SJCRH30 (cell line): ENCODE results near the gene TACC2. TPM values are rescaled to one million over a fixed set of nuclear protein-coding genes. Genes with fewer than 3 reads are reported as not detected.

Experiments used
- DNase-seq, 2 experiments: peaks; one replicate each; pipeline ENCODE4 v3.0.0-alpha.2; 2015 to 2020
- H3K27ac ChIP-seq: fragments of 250-450 bp; sonication (Bioruptor Pico); 2 replicates; pipeline ENCODE4 v1.5.1; 2020; ENCODE audit warnings: mild to moderate bottlenecking, moderate library complexity
- H3K27me3 ChIP-seq: fragments of 250-450 bp; sonication (Bioruptor Pico); 2 replicates; pipeline ENCODE4 v1.5.1; 2020; ENCODE audit warnings: mild to moderate bottlenecking, moderate library complexity
- H3K36me3 ChIP-seq: fragments of 250-450 bp; sonication (Bioruptor Pico); 2 replicates; pipeline ENCODE4 v1.5.1; 2020; ENCODE audit warnings: mild to moderate bottlenecking, moderate library complexity
- H3K4me1 ChIP-seq: fragments of 250-450 bp; sonication (Bioruptor Pico); 2 replicates; pipeline ENCODE4 v1.5.1; 2020; ENCODE audit warnings: mild to moderate bottlenecking, moderate library complexity
- H3K4me3 ChIP-seq: fragments of 250-450 bp; sonication (Bioruptor Pico); 2 replicates; pipeline ENCODE4 v1.5.1; 2020; ENCODE audit warnings: mild to moderate bottlenecking, moderate library complexity
- H3K9me3 ChIP-seq: fragments of 250-450 bp; sonication (Bioruptor Pico); replicated peaks from 2 replicates; pipeline ENCODE4 v1.5.1; 2020; ENCODE audit warnings: mild to moderate bottlenecking, moderate library complexity
- total RNA-seq: library from RNA; depleted of rRNA; stranded (reverse); fragments of >200 nt; shearing (Covaris generic); gene quantifications from 2 replicates; pipeline ENCODE4 v1.2.3, GENCODE V29; 2014

Gene TACC2
- total RNA-seq, 1 experiment from 2014 or later = 30.5 TPM

GRCh38 chr10:122181876-122182275 lies 192.9 kb downstream of the TACC2 start:
- DNase-seq = no peak
- H3K27ac ChIP-seq = no peak overlapping the region
- H3K27me3 ChIP-seq = no peaks in the 10 kb centered on the region
- no peaks in the 10 kb centered on the region for H3K9me3 ChIP-seq
- H3K4me1 ChIP-seq = peaks cover 23% of the 10 kb centered on the region
- H3K36me3 ChIP-seq = no peaks in the 10 kb centered on the region; the same call in 1 of the 2 replicates
- H3K4me3 ChIP-seq = no peak overlapping the region

- Histone ChIP-seq H3K27ac (no peak overlapping the region), H3K4me1 (peaks cover 23% of the 10 kb centered on the region), H3K9me3 (no peaks in the 10 kb centered on the region), H3K36me3 (no peaks in the 10 kb centered on the region; the same call in 1 of the 2 replicates), H3K27me3 (no peaks in the 10 kb centered on the region), H3K4me3 (no peak overlapping the region)
- no peak for DNase-seq
Observed at GRCh38 chr10:122182308-122182707, 193.3 kb downstream of the TACC2 start.

DNA sequence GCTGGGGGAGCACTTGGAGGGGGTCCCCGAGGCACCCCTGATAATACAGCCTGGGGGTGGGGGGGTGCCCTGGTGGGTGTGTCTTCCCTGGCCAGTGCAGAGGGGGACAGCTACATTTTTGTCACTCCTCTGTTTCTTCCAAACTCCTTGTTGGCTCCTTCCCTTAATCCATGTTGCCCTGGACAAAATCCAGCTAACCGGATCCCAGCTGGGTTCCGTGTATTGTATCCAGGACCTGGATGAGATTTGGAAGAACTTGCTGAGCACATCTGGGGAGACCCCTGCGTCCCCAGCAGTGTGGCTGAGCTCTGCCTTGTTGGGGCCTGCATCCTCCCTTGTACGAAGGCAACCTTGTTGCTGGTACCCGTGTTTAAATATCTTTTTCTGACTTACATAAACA lies 195.3 kb downstream of the TACC2 start:
- Histone ChIP-seq H3K27me3 (no peaks in the 10 kb centered on the region), H3K9me3 (no peaks in the 10 kb centered on the region), H3K27ac (no peak overlapping the region), H3K4me1 (peaks cover 20% of the 10 kb centered on the region), H3K4me3 (no peak overlapping the region), H3K36me3 (no peaks in the 10 kb centered on the region; the same call in 1 of the 2 replicates)
- no peak for DNase-seq

DNA sequence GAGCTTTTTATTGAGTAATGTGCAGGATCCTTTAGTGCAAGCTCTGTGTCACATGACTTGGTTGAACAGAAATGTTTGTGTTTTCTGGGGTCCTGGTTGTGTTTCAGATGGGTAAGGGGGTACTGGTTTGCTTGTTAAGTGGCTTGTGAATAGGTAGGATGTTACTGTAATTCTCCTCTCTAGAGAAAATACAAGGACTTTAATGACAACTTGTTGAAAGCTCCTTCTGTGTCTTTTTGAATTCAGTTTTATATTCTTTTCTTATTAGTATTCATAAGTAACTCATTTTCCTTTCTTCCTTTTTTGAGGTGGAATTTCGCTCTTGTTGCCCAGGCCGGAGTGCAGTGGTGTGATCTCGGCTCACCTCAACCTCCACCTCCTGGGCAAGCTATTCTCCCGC lies 196.7 kb downstream of the TACC2 start:
- DNase-seq = no peak
- H3K27ac ChIP-seq = no peak overlapping the region
- peaks cover 17% of the 10 kb centered on the region for H3K4me1 ChIP-seq
- H3K27me3 ChIP-seq = no peaks in the 10 kb centered on the region
- no peak overlapping the region for H3K4me3 ChIP-seq
- no peaks in the 10 kb centered on the region; the same call in 1 of the 2 replicates for H3K36me3 ChIP-seq
- H3K9me3 ChIP-seq = no peaks in the 10 kb centered on the region

- Histone ChIP-seq H3K4me1 (peaks cover 4% of the 10 kb centered on the region), H3K36me3 (no peaks in the 10 kb centered on the region; the same call in 1 of the 2 replicates), H3K4me3 (no peak overlapping the region), H3K27me3 (no peaks in the 10 kb centered on the region), H3K27ac (no peak overlapping the region), H3K9me3 (no peaks in the 10 kb centered on the region)
- peak in 1 of 2 experiments; percentile 40 for DNase-seq
Observed at GRCh38 chr10:122186816-122187810, 198.2 kb downstream of the TACC2 start.

DNA sequence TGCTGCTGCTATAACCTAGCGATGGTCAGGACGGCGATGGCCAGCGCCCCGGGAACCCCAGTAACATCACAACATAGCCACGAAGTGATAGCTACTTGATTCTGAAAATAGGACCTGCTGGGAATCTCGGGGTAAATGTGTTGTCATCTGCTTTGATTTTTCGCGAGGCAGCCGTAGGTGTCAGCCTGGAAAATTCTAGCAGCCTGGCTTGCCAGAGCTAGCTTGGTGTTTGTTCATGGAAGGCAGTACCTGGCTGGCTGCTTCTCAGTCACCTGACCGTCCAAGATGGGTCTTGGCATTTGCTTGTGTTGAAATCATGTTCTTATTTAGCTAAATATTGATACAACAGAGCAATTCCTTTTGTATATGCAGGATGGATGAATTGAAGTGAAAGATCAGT lies 199.7 kb downstream of the TACC2 start:
- Histone ChIP-seq H3K4me3 (no peak overlapping the region), H3K9me3 (no peaks in the 10 kb centered on the region), H3K27me3 (no peaks in the 10 kb centered on the region), H3K4me1 (no peaks in the 10 kb centered on the region), H3K36me3 (no peaks in the 10 kb centered on the region; the same call in 1 of the 2 replicates), H3K27ac (no peak overlapping the region)
- no peak for DNase-seq

DNA sequence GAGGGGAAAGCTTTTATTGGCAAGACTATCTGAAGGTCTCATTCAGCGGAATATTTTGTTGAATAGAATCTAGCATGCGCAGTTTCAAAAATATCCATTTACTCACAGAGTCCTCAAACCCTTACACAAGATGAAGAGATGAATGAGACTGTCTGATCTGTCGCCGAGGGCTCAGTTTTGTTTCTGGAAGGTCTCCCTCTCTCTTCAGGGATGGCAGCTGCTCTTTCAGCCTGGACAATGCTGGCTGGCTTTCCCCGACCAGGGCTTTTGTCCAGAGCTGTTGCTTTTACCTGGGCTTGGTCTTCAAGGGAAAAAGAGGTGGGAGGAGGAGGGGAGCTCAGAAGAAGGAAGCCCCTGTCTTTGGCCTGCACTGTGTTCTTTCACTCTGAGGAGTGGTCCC lies 200.2 kb downstream of the TACC2 start:
- H3K4me3 ChIP-seq = no peak overlapping the region
- H3K27ac ChIP-seq = no peak overlapping the region
- no peaks in the 10 kb centered on the region for H3K9me3 ChIP-seq
- no peaks in the 10 kb centered on the region for H3K27me3 ChIP-seq
- DNase-seq = no peak
- no peaks in the 10 kb centered on the region for H3K4me1 ChIP-seq
- H3K36me3 ChIP-seq = no peaks in the 10 kb centered on the region; the same call in 1 of the 2 replicates

DNA sequence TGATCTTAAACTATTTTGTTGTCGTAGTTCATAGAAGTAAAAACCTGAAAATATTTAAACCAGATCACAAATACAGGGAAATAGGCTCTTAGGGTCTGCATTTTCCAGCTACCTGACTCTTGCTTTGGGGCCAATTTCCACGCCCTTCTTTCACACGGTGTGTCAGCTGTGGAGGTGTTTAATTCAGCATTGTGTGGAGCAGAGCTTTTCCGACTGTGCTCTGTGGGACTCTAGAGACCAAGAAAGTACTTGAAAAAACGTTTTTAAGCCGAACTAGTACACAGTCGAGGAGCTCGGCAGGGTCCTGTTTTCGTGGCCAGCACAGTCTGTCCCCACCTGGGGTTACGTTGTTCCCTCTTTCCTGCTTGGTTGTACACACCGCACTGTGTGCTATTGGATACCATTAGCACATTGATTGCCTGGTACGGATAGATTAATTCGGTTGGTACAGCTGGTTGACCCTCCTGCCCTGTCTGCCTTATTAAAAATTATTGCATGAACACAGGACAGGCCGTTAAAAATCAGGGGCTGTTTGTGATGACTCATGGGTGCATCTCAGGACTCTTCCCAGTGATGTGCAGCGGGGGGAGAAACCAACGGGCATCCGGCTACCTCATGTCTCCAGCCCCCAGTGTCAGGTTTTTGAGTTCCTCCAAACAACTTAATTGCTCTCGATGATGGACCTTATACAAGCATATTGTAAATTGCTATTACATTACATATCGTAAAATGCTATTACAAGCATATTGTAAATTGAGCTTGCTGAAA lies 201.4 kb downstream of the TACC2 start:
- no peaks in the 10 kb centered on the region for H3K9me3 ChIP-seq
- no peaks in the 10 kb centered on the region for H3K4me1 ChIP-seq
- no peak overlapping the region for H3K4me3 ChIP-seq
- peaks cover 2% of the 10 kb centered on the region; the same call in 1 of the 2 replicates for H3K36me3 ChIP-seq
- no peaks in the 10 kb centered on the region for H3K27me3 ChIP-seq
- DNase-seq = no peak
- H3K27ac ChIP-seq = no peak overlapping the region

GRCh38 chr10:122191936-122192541 lies 203.1 kb downstream of the TACC2 start:
- DNase-seq = no peak
- no peaks in the 10 kb centered on the region for H3K4me1 ChIP-seq
- no peaks in the 10 kb centered on the region for H3K9me3 ChIP-seq
- no peak overlapping the region for H3K4me3 ChIP-seq
- H3K36me3 ChIP-seq = peaks cover 15% of the 10 kb centered on the region; the same call in 1 of the 2 replicates
- H3K27me3 ChIP-seq = no peaks in the 10 kb centered on the region
- no peak overlapping the region for H3K27ac ChIP-seq

DNA sequence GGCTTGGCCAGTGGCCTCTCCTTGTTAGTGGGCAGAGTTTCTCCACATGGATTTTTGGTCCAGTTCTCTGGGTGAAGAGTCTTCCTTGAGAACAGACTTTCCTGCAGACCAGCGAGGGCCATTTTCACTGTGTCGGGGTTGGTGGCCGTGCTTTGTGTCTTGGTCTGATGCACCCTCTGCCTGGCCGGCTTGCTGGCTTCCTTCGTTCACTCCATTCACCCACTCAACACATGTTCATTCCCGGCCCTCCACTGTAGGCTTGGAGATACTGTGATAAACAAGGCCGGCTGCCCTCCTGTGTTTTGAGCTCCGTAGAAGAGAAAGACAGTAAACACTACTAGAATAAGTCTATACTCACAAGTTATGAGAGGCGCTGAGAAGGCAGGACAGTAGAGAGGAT lies 205.3 kb downstream of the TACC2 start:
- Histone ChIP-seq H3K27me3 (no peaks in the 10 kb centered on the region), H3K9me3 (no peaks in the 10 kb centered on the region), H3K4me3 (no peak overlapping the region), H3K36me3 (peaks cover 19% of the 10 kb centered on the region), H3K4me1 (no peaks in the 10 kb centered on the region), H3K27ac (no peak overlapping the region)
- DNase-seq = no peak

- no peak for DNase-seq
- Histone ChIP-seq H3K27ac (no peak overlapping the region), H3K4me3 (no peak overlapping the region), H3K36me3 (peaks cover 26% of the 10 kb centered on the region), H3K4me1 (no peaks in the 10 kb centered on the region), H3K27me3 (no peaks in the 10 kb centered on the region), H3K9me3 (no peaks in the 10 kb centered on the region)
Observed at GRCh38 chr10:122196218-122196617, 207.3 kb downstream of the TACC2 start.

DNA sequence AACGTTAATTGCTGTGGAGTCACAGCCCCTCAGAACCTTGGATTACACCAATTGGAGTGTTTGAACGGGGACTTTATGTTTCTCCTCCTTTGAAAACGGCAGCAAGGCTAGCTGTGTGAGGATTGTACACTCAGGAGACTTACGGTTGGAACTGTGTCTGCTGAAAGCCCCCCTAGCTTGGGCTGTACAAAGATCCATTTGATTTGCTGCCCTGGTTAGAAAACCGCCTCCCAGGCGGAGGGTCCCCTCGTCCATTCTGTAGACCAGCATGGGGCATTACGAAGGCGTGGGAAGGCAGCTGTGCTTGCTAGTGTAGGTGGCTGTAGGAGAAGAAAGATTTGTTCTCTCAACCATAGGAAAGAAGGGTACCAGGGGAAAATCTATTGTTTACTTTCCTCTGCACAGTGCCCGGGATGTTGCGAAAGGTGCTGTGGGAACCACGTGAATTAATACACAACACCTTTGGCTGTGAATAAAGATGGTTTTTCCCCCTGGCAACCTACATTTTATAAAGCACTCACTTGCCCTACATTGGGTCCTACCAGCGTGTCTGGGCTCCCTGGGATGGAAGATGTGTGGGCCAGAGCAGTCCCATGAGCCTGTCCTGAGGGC lies 208.8 kb downstream of the TACC2 start:
- no peak for DNase-seq
- H3K9me3 ChIP-seq = no peaks in the 10 kb centered on the region

GRCh38 chr10:122198631-122199030 lies 209.7 kb downstream of the TACC2 start:
- no peaks in the 10 kb centered on the region for H3K27me3 ChIP-seq
- no peak for DNase-seq
- peaks cover 31% of the 10 kb centered on the region for H3K36me3 ChIP-seq
- no peaks in the 10 kb centered on the region for H3K9me3 ChIP-seq
- no peak overlapping the region for H3K4me3 ChIP-seq
- no peaks in the 10 kb centered on the region for H3K4me1 ChIP-seq
- H3K27ac ChIP-seq = no peak overlapping the region

More for the DNA sequence above, 208.8 kb downstream of the TACC2 start:
- Histone ChIP-seq H3K27ac (no peak overlapping the region), H3K27me3 (no peaks in the 10 kb centered on the region), H3K4me1 (no peaks in the 10 kb centered on the region), H3K4me3 (no peak overlapping the region), H3K36me3 (peaks cover 31% of the 10 kb centered on the region)

DNA sequence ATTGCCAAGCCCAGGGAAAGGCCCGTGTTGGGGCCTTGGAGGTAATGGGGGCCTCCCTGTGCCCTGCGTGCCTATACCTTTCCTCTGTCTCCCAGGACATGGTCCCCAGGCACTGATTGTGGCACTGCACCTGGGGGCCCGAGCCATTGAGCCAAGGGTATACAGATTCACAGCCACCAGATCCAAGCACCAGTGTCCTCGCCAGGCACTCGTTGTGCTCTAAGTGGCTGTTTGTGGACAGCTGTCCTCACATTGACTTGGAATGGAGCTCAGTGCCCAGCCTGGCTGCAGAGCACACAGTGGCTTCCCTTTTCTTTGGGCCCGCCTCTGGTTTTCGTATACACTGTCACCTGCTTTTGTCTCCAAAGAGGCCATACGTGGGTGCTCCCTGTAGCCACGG lies 210.1 kb downstream of the TACC2 start:
- Histone ChIP-seq H3K9me3 (no peaks in the 10 kb centered on the region), H3K4me1 (no peaks in the 10 kb centered on the region), H3K36me3 (peaks cover 31% of the 10 kb centered on the region), H3K27ac (no peak overlapping the region), H3K4me3 (no peak overlapping the region), H3K27me3 (no peaks in the 10 kb centered on the region)
- no peak for DNase-seq
